ENCODE measurements around the gene DOCK9. TPM values are rescaled to one million over a fixed set of nuclear protein-coding genes. Genes with fewer than 3 reads are reported as not detected.

Gene DOCK9
- total and polyA plus RNA-seq, 9 of the 15 experiments (the other 6 are each of a cell fraction or from before 2014, with no cell fraction given), result 3.5 to 25.3 (median 16.7) TPM

DNA sequence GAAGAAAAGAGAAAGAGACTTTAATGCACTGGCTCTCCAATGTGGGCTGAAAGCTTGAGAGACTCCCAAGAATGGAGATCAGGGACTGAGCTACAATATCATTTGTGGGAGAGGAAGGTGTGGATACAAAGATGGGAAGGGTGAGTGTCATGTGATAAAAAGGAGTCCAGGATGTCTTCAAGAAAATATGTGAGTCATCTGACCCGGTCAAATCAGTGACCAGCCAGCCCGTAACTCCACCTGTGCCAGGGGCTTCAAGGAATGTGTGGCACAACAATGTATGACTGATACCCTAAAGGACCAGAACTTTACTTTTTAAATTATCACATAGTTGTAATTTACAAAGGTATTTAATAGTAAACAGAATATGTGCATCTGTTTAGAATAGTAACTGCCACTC is 97.2 kb downstream of the DOCK9 start:
- WGBS (ENCODE audit: insufficient coverage, low coverage, missing lambda C conversion rate), result 67% methylated on average over 2 of the region's 2 CpGs
- TF ChIP-seq RBM34 (IDR thresholded peaks at IDR 0.05; ENCODE audit: borderline replicate concordance, insufficient read depth, low read length) (no peak), SP1 (CRISPR knock-in tag; IDR thresholded peaks at IDR 0.05) (no peak), ASH1L (IDR thresholded peaks at IDR 0.05; ENCODE audit: borderline replicate concordance, low read depth, partially characterized antibody) (no peak), SPI1 (IDR thresholded peaks at IDR 0.05; ENCODE audit: borderline replicate concordance, low read depth, low read length) (no peak), SMAD1 (IDR thresholded peaks at IDR 0.05; ENCODE audit: low read depth, low read length, partially characterized antibody) (no peak)
- TF ChIP-seq, protein P1, sequence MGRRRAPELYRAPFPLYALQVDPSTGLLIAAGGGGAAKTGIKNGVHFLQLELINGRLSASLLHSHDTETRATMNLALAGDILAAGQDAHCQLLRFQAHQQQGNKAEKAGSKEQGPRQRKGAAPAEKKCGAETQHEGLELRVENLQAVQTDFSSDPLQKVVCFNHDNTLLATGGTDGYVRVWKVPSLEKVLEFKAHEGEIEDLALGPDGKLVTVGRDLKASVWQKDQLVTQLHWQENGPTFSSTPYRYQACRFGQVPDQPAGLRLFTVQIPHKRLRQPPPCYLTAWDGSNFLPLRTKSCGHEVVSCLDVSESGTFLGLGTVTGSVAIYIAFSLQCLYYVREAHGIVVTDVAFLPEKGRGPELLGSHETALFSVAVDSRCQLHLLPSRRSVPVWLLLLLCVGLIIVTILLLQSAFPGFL (CRISPR knock-in tag; IDR thresholded peaks at IDR 0.05), result no peak
- Histone ChIP-seq H2AFZ (ENCODE audit: low read depth, low read length) (no peak overlapping the region), H3K4me1 (replicated peaks in 1 of 2; ENCODE audit: control insufficient read depth in 2 of 2, insufficient read depth in 2 of 2, low read length in 2 of 2) (no peaks in the 10 kb centered on the region), H3K4me2 (ENCODE audit: insufficient read depth, low read length) (no peak overlapping the region), H3K9me1 (ENCODE audit: control insufficient read depth, insufficient read depth, low read length) (no peaks in the 10 kb centered on the region), H3K36me3 (ENCODE audit: control insufficient read depth, insufficient read depth, low read length) (peaks cover 62% of the 10 kb centered on the region; the same call in 2 of the 3 replicates), H3K27me3 (ENCODE audit: control insufficient read depth in 2 of 2, insufficient read depth in 2 of 2, low read length in 2 of 2) (no peaks in the 10 kb centered on the region), H3K9me3 (replicated peaks; ENCODE audit: control insufficient read depth, insufficient read depth, low read depth, low read length) (no peaks in the 10 kb centered on the region), H3K9ac (ENCODE audit: insufficient read depth in 1 of 2, low read depth in 2 of 2, low read length in 2 of 2) (no peak overlapping the region), H4K20me1 (replicated peaks; ENCODE audit: control insufficient read depth, insufficient read depth, low read length) (no peaks in the 10 kb centered on the region), H3K79me2 (ENCODE audit: control insufficient read depth, insufficient read depth, low read length) (no peaks in the 10 kb centered on the region), H3K4me3 (no peak overlapping the region), H3K27ac (ENCODE audit: extremely low read depth, low read depth, low read length) (no peak overlapping the region)
- CTCF ChIA-PET (ENCODE audit: low intra/inter-chr PET ratio), result no interaction called here
- POLR2A ChIA-PET, result interaction anchor here (1.5 kb wide), 1 partner anchor 11 kb away, joined by 5 read pairs; no protein-coding TSS in a partner anchor
- FAIRE-seq (no peak), DNase-seq (ENCODE audit: extremely low read depth in 1 of 4, low spot score in 3 of 4) (no peak), ATAC-seq (no peak)
- in situ Hi-C loops (cut with MboI) (no loop called here), intact Hi-C loops (cut with micrococcal nuclease) (no loop called here)
- BruUV-seq (replicated peaks), result no TSS peak

Measured in K562 (cell line).